DMS114 treated with DMSO at 0.1 percent for 48 hours (cell line): ENCODE results near the gene ARL15.

Experiments
- DNase-seq: peaks from one replicate; lab custom pipeline; 2025; ENCODE audit not compliant: unreplicated experiment; lab: John Stamatoyannopoulos, UW

ARL15 gene

DNA sequence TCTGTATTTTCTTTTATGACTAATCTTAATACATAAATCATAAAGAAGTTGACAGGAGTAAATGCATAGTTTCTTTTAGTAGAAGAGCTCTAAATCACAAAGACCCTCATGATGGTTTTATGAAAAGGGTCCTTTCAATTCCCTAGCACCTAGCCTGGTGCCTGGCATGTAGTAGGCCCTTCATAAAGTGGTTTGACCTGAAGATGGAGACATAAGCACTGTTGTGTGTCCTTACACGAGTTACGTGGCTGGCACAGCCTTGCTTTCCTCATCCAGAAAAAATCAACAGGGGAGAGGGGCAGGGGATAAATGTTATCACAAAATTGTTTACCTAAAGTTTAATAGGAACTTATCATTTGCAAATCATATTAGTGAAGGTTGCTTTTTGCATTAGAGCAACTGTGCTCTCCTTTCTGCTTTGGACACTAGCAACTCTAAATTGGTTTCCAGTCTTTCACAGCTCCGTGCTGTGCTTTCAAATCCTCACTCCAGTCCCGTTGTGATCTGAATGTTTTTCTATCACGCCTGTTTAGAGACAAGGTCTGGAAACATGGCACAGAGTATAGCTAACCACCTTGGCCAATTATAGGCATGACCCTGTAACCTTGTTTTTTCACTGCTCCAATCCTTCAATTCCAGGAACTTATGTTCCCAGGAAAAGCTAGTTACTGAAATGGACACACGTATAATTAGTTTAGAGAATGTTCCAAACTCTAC lies 55.7 kb downstream of the ARL15 start:
- DNase-seq, result no peak

DNA sequence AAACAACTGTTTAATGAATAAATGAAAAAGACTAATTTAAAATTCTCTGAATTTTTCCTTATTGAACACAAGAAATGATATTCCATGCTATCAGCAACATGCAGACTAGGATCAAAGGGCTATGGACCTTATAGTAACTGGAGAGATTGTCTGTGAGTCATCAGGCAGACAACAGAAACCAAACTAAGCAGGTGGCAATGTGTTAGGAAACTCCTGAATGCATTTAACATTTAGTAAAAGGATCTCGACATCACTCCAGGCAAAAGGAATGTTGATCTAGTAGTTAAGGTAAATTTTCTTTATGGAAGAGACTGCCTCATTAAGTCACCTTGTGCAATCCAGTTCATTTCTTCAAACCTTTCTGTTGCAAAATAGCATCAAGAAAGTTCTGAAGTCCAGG lies 58.4 kb downstream of the ARL15 start:
- DNase-seq, result no peak

DNA sequence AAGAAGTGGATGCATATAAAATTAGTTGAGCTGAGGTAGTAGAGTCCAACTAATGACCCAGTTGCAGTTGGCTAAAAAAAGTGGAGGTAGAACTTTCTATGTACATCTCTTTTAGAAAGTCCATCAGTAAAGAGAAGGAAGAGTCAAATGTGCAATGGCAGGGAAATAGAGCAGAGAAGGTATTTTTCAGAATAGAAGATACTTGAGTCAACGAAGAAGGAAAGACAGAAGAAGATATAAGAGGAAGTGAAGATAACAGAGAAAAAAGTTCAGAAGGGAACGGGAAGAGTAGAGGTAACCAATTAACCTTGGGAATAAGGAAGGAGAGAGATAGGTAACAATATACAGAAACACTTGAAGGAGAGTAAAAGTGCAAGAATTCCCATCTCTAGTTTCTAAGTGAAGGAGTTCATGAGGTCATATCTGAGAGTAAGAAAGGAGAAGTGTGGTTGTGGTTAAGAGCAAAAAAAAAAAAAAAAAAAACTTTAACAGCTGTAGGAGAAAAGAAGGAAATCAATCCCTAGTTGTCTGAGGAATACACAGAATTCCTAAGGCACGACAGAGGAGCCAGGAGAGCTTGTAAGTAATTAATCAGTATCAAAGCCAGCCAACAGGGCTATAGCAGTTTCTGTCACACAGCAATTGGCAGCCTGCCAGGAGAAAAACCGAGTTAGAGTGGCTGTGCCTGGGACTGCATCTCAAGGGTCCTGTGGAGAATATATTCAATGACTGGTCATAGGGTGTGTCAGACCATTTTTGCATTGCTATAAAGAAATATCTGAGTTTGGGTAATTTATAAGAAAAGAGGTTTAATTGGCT lies 61.0 kb downstream of the ARL15 start:
- no peak for DNase-seq

DNA sequence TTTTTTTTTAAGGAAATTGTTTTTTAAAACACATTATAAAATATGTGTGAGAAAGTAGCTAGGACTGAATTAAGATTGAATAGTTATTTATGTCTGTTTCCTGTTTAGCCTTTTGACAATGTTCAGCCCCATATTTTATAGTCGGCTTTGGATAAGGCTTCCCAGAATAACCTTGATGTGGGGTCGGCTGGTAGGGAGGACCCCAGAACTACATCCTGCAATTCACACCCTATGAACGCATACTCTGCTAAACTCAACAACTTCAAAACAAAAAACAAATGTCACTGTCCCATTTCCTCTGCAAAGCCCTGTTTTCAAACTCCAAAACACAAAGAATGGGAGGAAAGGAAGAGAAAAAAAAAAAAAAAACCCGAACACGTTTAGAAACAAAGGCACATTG lies 63.1 kb downstream of the ARL15 start:
- DNase-seq, result no peak

DNA sequence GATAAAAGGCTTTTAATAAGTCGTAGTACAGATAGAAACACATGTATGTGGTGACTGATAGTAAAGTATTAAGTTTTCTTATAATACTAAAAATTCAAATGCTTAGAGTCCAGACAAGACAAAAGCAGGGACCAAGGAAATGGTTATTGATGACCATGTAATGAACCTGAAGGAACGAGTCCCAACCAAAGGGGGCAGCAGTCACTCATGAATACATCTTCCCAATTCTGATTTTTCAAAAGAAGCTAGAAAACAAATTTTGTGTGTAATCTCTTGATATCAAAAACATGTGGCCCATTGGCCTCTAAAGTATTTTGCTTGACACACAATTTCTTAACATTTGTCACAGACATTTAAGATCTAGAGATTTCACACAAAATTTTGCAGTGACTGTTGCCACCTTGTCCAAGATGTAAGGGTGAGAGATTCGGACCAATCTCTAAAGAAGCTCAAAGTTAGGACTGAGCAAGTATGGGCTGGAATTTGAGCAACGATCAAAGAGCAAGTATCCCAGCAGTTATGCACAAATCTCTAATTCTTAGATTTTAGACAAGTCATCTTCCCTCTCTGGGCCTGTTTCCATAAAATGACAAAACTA lies 66.8 kb downstream of the ARL15 start:
- peak; percentile 20 for DNase-seq

DNA sequence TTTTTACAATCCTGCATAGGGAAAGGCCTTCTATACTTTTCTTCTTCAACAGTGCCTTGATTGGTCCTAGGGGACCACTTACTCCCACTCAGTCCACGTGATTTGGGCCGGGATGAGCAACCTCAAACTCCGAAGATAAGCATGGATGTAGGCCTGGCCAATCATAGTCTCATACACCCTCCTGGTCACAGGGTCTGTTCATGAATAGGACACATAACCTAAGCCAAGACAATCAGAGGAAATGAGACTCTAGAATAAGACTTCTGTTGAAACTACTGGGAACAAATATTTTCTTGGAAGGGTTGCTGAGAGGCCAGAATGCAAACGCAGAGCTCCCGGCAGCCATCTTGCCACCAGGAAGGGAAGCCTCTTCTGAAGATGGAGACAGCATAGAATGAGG lies 68.1 kb downstream of the ARL15 start:
- DNase-seq, result no peak

DNA sequence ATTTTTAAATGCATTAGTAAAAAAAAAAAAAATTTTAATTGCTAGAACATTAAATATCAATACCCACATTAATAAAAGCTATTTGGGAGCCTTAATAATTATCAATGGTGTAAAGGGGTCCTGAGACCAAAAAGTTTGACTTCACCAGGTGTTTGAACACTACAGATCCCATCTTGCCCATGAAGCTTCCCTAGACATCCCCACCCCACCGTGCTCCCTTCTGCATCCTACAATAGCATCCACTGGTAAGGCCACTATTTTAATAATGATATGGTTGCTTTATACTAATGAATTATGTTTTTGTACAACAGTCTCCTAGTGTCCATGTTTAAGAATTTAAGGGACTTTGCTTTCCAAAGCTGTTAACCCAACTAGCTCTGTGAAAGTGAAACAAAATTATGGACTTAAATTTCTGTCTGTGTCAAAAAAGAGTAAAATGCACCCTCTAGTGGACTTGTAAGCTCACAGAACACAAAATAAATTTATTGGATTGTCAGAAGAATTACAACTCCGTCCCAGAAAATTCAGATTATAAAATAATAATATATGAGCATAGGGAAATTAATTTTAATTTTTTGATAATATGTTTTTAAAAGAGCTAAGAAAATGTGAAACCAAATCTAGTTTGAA lies 76.0 kb downstream of the ARL15 start:
- peak; percentile 46 for DNase-seq

DNA sequence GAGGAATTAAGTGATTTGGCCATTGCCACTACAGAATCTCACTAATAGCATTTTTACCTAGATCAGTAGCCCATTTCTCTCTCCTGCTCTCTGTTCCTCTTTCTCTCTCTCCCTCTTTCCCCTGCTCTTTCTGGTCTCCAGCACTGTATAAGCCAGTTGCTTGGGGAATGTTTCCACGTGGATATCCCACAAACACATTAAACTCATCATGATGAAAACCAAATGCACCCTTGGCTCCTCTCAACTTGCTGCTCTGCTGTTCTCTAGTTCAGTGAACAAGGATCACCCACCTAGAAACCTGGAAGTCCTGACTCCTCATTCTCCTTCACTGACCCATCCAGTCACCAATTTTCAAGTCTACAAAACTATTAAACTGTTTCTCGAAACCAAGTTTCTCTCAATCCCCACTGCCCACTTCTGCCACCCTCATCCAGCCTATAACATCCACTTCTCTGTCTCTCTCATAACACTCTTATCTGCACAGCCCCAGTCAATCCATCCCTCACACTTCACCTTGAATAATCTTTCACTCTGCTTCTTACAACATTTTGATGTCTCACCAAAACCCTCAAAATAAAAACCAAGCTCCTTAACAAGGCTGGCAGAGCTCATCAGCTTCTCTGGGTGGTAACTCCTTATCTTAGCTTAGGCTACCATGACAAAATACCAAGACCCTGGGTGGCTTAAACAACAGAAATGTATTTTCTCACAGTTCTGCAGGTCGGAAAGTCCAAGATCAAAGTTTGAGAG lies 79.3 kb downstream of the ARL15 start:
- DNase-seq, result no peak

DNA sequence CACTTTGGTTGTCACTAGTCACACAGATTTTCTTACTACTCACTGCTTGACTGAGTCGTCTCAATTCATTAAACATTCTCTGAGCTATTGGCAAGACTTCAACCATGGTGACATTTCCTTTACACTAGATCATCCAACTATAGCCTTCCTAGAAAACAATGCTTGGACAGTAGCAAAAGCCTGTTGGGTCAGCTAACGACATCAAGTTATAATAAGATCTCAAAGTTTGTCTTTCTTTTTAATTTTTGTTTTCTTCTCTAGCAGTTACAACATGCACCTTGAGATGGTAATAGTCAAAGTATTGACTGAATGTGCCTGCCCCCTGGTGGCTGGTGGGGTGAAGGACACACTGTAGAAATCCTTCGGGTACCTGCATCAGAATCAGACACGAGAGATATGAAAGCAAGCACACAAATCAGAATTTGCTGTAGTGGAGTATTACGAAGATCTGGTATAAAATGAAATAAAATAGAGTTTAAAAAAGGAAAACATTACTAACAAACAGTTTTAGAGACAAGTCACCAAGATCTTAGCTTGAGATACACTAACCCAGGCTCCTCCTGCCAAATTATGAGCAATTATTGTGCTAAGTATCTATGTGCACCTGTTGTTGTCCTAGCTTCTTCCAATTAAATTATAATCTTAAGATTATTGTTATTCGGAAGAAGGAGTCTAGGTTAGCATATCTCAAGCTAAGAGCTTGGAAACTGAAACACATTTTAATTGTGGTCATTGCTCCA lies 81.2 kb downstream of the ARL15 start:
- peak; percentile 27 for DNase-seq

DNA sequence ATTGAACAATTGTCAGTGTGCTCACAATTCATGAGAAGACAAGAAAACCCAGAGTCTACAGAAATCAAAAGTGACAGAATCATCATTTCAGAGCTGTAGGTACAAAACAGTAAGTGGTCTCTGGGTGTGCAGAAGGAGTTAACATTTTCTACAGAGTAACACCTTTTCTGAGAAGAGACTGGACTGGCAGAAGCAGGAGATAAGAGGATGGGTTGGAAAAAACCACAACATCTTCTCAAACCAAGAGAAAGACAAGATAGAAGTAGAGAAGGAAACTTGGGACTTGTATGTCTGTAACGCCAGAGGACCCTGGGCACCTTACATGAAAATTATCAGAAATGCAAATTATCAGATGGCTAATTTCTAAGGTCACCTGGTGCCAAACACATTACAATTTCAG lies 82.6 kb downstream of the ARL15 start:
- DNase-seq, result no peak

DNA sequence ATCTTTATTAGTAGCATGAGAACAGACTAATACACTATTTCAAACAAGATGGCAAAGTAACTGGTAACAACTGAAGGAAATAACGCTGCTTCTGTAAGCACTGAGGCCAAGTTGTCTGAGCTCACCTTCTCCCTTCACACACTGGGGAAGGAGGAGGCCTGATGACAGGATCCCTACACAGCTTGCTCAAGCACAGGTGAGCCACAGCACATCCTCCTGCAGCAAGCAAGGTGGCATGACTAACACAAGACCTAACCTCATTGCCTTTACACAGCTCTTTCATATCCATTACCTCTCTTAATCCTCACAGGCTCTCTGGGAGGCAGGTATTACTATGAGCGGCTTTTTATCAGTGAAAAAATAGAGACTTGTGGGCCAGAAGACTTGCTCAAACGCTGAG lies 83.3 kb downstream of the ARL15 start:
- DNase-seq, result no peak

DNA sequence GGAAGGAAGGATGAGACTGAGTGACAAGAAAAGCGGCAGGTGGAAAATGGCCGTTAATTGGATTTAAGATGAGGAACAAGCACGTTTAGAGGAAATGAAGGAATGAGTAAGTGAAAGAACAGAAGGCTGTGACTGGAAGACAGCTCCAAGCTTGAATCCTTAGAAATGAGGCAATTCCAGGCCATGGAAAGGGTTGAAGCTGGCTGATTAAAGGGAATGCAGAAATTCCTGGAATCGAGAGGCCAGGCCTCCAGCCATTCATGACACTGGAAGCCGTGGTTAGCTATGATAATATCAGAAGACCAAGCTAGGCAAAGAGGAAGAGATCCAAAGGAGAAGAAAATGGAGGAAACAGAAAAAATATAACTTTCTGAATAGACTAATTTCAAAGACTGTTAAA lies 84.2 kb downstream of the ARL15 start:
- no peak for DNase-seq

DNA sequence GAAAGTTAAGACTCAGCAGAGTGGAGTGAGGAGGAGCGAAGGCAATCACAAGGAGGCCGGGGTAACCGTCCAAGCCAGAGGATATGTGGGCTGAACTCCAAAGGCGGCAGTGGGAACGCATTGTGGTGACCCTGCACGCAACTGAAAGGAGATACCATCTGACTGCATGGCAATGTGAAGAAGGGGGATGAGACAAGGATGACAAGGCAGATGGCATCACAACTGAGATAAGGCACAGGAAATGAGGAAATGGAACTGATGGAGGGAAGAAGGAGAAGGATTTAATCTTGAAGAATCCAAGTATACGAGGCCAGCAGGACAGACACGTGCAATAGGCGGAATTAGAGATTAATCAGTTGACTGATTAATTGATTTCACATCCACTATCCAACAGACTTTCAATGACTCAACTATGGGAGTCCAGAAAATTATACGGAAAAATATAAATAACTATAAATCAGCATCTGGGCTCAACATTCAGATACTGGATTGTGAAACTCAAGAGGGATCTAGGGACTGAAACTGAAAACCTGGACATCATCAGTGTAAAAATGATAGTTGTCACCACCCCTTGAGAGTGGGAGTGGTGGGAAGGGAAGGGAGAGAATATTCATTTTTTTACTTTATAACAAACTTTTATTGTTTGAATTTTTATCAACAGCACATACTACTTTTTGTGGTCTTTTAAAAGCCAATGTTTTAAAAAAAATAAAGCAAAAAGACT lies 86.1 kb downstream of the ARL15 start:
- no peak for DNase-seq

DNA sequence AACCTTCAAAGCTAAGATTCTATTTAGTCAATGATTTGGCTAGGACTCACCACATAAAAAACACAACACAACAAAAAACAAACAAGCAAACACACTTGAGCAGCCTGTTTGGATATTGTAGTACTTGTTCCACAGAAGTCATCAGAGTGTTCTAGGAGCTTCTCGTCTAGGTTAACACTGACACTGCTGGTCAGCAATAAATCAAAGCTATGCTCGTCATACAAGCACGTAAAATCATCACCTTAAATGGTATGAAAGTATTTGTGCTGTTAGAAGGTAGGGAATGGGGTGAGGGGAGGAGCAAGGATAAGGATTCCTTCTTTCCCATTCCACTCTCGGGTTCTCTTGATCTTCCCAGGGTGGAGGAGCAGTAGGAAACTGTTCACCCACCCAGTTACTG lies 88.0 kb downstream of the ARL15 start:
- DNase-seq, result no peak

DNA sequence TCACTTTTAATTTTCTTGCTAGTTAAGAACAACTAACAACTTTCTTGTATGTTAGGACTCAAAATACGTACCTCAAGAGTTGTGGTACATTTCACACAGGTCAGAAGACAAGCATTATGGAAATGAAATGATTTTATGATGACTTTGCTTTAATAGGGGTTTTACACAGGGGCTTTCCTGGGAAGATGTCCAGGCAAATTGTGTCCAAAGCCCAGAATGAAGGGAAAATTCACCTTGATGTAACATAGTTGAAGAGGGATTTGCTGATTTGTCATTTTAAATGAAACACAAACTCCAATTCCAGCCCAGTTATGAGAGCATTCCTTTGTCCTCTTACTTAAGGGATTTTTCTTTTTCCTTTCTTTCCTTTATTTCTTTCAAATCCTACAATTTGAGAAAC lies 89.2 kb downstream of the ARL15 start:
- no peak for DNase-seq

DNA sequence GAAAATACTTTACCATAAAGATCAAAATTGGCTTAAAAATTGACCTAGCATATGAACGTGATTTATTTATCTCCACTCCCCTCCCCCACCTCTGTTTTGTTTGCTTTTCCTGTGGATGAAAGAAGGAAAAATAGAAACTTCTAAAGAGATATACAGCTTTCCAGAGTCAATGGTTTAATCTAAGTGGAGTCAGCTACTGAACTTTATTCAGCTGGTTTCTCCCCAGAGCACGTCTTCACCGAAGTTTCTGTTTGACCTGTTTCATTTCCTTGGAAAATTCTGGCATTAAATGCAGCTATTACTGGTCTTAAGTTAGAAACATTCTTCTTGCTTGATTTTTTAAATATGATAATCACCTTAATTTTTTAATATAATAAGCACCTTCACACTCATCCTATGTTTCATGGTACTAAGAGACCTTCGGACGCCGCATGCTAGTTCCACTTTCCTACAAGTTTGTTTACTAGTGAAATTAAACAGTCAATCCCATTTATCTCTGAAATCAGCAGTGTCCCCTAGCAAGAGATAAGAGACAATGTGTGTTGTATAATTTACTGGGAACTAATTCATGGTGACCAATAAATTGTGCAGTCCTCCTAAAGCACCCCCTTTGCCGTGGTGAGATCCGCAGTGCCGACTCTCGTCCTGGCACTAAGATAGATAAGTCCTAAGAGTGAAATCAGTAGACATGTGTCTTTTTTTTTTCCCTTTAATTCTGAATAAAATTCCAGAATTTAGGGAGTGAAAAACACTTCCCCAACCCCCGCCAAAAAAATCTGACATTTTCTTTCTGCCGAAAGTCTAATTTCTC lies 89.9 kb downstream of the ARL15 start:
- no peak for DNase-seq

DNA sequence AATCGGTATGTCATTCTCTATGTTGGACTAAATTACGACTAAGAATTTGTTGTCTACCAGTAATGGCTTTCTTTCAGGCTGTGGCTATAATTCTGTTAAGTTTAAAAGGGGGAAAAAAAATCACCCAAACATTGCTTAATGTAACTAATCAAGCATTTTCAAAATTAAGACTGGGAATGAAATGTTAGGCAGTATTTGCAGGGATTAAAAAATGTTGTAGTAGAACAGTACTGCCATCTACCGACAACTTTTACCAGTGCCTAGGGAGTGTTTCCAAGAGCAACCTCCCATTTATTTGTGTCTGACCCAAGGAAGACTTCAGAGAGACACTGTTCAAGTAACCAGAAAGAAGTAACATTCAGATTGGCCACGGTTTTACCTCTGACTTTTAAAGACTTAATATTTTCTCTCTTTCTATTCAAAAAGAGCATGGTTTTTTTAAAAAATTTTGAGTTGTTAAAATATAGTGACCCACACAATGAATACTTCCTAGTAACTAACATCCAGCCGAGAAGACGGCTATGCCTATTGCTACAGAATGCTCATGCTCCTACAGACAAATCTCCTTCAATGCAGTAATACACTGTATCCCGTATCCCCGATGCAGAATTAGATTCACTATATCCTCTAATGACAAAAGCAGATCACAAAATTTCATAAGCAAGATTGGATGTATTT lies 92.4 kb downstream of the ARL15 start:
- peak; percentile 79 for DNase-seq

DNA sequence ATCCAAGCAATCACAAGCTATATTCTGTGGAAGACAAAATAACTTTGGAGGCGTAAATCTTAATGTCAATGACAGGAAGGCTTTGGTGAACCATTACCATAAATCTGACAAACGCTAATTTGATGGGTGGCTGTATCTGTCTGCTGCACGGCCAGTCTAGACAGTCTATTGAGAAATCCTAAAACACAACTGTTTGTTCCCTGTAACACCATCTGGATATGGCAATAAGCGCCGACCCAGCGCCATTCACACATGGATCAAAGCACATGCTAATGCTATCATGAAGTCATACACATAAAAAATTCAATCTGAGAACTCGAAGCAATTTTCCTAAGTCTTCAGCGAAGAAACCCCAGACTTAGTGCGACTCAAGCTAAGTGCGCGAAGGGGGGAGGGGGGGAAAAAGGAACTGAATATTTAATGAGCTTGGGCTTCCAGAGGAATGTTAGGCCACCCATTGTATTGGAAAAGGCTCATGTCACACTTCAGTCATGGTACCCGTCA lies 95.1 kb downstream of the ARL15 start:
- no peak for DNase-seq
